ENCODE measurements around the gene NUP85. TPM values are rescaled to one million over a fixed set of nuclear protein-coding genes. Genes with fewer than 3 reads are reported as not detected.
A peak's percentile ranks its signal among the peaks of the same experiment; 100 is the strongest.

NUP85 gene
- total RNA-seq, 2 donors from 2014 or later, result 30.3 to 39.3 TPM

GRCh38 chr17:75260641-75261335 is 55.3 kb downstream of the NUP85 start:
- no peak for ATAC-seq (ENCODE audit: insufficient number of reproducible peaks, low FRiP score, low read depth)
- Histone ChIP-seq H3K36me3 (peaks cover 5% of the 10 kb centered on the region), H3K27me3 (replicated peaks; ENCODE audit: insufficient read depth) (no peaks in the 10 kb centered on the region), H3K4me1 (ENCODE audit: control insufficient read depth in 1 of 2, low read depth in 2 of 2) (peaks cover 17 to 27% of the 10 kb centered on the region in 2 donors), H3K27ac (peak overlapping the region; percentile 93 to 98), H3K9me3 (no peaks in the 10 kb centered on the region), H3K4me3 (peak overlapping the region; percentile 94)
- no peak for DNase-seq (ENCODE audit: low spot score)
- no peak for TF ChIP-seq CTCF (IDR thresholded peaks at IDR 0.05)

- Histone ChIP-seq H3K4me1 (ENCODE audit: control insufficient read depth in 1 of 2, low read depth in 2 of 2) (peaks cover 17 to 27% of the 10 kb centered on the region in 2 donors), H3K36me3 (peaks cover 13% of the 10 kb centered on the region), H3K9me3 (no peaks in the 10 kb centered on the region), H3K4me3 (peak within 1 kb of the TSS; percentile 94), H3K27ac (peak within 1 kb of the TSS; percentile 93 to 98), H3K27me3 (replicated peaks; ENCODE audit: insufficient read depth) (no peaks in the 10 kb centered on the region)
- ATAC-seq (ENCODE audit: insufficient number of reproducible peaks, low FRiP score, low read depth) (peak; percentile 95), DNase-seq (ENCODE audit: low spot score) (peak; percentile 87)
- no peak for TF ChIP-seq CTCF (IDR thresholded peaks at IDR 0.05)
Measured at GRCh38 chr17:75261336-75262111, 56.0 kb downstream of the NUP85 start, which contains the start of the genes GGA3 and MRPS7. Gene GGA3, minus strand, starts transcription at chr17:75261606. Its CDS starts 19 bp downstream, at chr17:75261587. Gene MRPS7, plus strand, starts transcription at chr17:75261879. Its CDS starts 22 bp downstream, at chr17:75261901.

GRCh38 chr17:75262112-75262606 is 56.7 kb downstream of the NUP85 start:
- no peak for TF ChIP-seq CTCF (IDR thresholded peaks at IDR 0.05)
- DNase-seq (ENCODE audit: low spot score) (no peak), ATAC-seq (ENCODE audit: insufficient number of reproducible peaks, low FRiP score, low read depth) (no peak)
- Histone ChIP-seq H3K4me3 (peak overlapping the region; percentile 94), H3K4me1 (ENCODE audit: control insufficient read depth in 1 of 2, low read depth in 2 of 2) (peaks cover 17 to 27% of the 10 kb centered on the region in 2 donors), H3K27me3 (replicated peaks; ENCODE audit: insufficient read depth) (no peaks in the 10 kb centered on the region), H3K36me3 (peaks cover 19% of the 10 kb centered on the region), H3K9me3 (no peaks in the 10 kb centered on the region), H3K27ac (peak overlapping the region; percentile 93 to 98)

- Histone ChIP-seq H3K4me3 (no peak overlapping the region), H3K27ac (no peak overlapping the region), H3K4me1 (ENCODE audit: control insufficient read depth in 1 of 2, low read depth in 2 of 2) (peaks cover 17 to 28% of the 10 kb centered on the region in 2 donors), H3K9me3 (no peaks in the 10 kb centered on the region), H3K36me3 (peaks cover 19% of the 10 kb centered on the region), H3K27me3 (replicated peaks; ENCODE audit: insufficient read depth) (no peaks in the 10 kb centered on the region)
- DNase-seq (ENCODE audit: low spot score) (no peak), ATAC-seq (ENCODE audit: insufficient number of reproducible peaks, low FRiP score, low read depth) (no peak)
- no peak for TF ChIP-seq CTCF (IDR thresholded peaks at IDR 0.05)
Measured at GRCh38 chr17:75263055-75263454, 57.6 kb downstream of the NUP85 start.

Data from thoracic aorta (tissue), 2 donors.